CD4-positive, alpha-beta T cell treated with Interferon gamma for 1 hour (primary cell): ENCODE measurements around the gene CDH3.

Experiments used
- DNase-seq: peaks from one replicate; pipeline ENCODE4 v3.0.0-alpha.2; 2020

The CDH3 gene

DNA sequence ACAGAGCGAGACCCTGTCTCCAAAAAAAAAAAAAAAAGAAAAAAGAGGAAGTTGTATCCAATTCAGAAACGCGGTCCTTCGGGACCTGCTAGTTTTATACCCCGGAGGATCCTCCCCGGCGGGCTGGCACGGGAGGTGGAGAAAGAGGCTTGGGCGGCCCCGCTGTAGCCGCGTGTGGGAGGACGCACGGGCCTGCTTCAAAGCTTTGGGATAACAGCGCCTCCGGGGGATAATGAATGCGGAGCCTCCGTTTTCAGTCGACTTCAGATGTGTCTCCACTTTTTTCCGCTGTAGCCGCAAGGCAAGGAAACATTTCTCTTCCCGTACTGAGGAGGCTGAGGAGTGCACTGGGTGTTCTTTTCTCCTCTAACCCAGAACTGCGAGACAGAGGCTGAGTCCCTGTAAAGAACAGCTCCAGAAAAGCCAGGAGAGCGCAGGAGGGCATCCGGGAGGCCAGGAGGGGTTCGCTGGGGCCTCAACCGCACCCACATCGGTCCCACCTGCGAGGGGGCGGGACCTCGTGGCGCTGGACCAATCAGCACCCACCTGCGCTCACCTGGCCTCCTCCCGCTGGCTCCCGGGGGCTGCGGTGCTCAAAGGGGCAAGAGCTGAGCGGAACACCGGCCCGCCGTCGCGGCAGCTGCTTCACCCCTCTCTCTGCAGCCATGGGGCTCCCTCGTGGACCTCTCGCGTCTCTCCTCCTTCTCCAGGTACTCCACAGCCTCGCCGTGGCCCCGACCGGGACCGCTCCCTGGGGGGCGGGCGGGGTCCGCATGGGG is at the start of gene CDH3:
Gene CDH3 (plus strand): TSS at position 596 of the 779 bp plus-strand sequence. CDS start 70 bp downstream, at position 666.
- peak; percentile 12 for DNase-seq

- DNase-seq, result no peak
Observed at GRCh38 chr16:68596266-68596665, 48.8 kb upstream of the CDH3 start.

DNA sequence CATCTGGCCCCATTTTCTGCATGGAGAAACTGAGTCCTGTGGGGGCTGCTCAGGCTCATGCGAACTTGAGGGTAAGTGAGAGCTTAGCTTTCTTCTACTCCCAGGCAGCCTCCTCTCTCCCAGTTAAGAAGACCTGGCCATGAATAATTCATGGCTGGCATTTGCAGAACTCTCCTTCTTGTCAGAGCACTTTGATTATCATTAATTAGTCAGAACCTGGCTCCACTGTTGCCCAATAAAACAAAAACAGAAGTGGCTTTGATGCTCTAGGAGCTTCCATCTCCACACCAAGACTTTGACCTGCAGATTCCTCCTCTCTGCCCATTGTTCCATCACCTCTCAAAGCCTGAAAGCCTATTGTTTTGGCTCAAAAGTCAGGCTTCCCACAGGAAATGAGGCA is 45.5 kb upstream of the CDH3 start:
- DNase-seq, result no peak

DNA sequence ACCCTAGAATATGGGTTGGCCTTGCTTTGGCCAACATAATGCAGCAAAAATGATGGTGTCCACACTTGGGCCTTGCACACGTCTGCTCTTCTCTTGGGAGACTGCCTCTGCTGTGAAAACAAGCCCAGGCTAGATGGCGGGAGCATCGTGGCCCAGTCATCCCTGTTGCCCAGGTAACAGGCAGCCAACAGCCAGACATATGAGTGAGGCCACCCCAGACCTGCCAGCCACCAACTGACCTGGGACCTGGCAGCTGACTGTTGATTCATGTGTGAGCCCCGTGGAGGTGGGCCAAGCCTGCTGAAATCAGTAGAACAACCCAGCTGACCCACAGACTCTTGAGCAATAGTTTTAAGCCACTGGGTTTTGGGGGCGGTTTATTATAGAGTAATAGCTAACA is 39.4 kb upstream of the CDH3 start:
- DNase-seq, result no peak

GRCh38 chr16:68607443-68607842 is 37.7 kb upstream of the CDH3 start:
- no peak for DNase-seq

- no peak for DNase-seq
Observed at GRCh38 chr16:68608330-68608729, 36.8 kb upstream of the CDH3 start.

DNA sequence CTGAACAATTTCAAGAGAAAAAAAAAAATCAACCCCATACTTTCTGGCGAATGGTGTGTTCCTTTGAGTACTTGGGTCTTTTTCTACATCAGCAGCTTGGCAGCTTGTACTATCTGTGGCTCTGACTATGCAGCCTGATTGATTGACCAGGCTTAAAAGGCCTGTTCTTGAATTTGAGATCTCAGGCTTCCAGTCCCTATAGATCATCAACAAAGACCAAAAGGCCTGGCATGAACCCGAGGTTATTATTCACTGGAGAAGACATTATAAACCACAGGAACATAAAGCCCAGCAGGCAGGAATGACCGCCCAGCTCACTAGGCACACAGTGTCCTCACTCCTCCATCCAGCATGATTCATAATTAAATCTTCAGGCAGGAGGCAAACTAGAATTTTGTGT is 32.1 kb upstream of the CDH3 start:
- DNase-seq, result no peak

- DNase-seq, result no peak
Observed at GRCh38 chr16:68617734-68618133, 27.4 kb upstream of the CDH3 start.

- no peak for DNase-seq
Observed at GRCh38 chr16:68626557-68626956, 18.6 kb upstream of the CDH3 start.

- no peak for DNase-seq
Observed at GRCh38 chr16:68627951-68628425, 17.1 kb upstream of the CDH3 start.

GRCh38 chr16:68629351-68629910 is 15.7 kb upstream of the CDH3 start:
- no peak for DNase-seq

DNA sequence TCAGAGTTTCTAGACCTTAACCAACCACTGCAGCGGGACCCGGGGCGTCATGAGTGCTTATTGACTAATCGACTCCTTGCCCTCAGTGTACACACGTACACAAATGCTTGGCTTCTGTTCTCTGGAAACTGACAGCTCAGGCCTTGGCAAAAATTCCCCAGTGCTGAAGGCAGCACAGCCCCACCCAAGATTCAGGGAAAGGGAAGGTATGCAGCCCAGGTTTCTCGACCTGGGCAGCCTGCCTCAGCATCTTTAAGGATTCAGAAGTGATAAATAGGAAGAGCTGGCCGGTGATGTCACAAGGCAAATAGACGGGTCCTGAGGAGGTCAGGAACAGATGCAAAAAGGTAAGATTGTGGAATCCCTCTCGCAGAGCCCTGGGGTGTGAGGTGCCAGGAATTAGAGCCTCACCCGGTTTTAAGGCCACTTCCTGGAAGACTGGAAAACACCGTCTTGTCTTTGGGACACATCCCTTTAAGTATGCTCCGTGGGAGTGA is 9.0 kb upstream of the CDH3 start:
- DNase-seq, result no peak

DNA sequence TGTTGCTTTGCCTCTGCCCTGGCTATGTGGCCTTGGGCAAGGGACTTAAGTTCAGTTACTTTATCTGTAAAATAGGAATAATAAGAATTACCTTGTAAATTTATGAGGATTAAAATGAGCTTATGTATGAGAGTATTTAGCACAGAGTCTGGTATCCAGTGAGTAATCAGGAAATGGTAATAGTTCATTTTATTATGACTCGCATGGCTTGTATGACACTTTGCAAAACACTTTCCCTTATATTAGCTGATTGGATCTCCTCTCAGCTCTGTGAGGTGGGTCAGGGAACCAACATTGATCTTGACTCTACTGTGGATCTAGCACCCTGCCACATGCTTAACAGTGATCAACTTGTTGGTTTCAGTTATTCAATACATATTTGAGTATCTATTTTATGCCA is 8.3 kb upstream of the CDH3 start:
- DNase-seq, result no peak

DNA sequence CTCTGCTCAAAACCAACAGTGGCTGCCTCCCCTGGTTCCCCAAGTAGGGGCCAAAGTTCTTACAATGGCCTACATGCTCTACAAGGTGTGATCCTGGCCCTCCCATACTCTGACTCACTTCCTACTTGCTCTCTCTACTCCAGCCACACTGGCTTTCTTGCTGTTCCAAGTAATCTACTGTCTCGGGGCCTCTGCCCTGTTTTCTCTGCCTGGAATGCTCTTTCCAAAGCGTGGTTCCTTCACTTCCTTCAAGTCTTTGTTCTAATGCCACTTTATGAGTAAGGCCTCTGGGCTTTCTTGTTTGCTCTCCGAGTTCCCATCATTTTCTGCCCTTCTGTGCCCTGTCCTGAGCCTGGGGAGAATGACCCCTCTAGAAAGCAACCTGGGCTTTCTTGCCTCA is 4.1 kb upstream of the CDH3 start:
- no peak for DNase-seq

DNA sequence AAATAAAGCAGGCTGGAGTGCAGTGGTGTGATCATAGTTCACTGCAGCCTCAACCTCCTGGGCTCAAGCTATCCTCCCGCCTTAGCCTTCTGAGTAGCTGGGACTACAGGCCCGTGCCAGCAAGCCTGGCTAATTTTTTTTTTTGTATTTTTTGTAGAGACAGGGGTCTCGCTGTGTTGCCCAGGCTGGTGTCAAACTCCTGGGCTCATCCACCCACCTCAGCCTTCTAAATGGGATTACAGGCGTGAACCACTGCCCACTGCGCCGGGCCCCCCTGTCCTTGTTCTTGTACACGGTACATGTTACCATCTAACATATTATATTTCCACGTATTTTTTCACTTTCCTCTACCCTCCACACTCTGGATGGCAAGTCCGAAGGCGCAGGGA is 3.1 kb upstream of the CDH3 start:
- no peak for DNase-seq

- no peak for DNase-seq
Observed at GRCh38 chr16:68642436-68643101, 2.5 kb upstream of the CDH3 start.

DNA sequence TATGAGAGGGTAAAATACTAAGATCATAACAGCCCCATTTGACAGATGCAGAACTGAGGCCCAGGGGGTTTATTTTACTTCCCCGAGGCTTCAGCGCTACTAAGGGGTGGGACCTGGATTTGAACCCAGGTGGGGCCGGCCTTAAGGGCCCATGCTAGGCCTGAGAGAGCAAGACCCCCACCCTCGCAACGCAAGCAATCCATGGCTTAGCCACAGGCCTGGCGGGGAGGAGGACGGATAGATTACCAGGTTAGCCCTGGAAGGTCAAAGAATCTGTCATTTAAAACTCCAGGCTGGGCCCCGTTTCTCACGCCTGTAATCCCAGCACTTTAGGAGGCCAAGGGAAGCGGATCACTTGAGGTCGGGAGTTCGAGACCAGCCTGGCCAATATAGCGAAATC is 1.9 kb upstream of the CDH3 start:
- no peak for DNase-seq

DNA sequence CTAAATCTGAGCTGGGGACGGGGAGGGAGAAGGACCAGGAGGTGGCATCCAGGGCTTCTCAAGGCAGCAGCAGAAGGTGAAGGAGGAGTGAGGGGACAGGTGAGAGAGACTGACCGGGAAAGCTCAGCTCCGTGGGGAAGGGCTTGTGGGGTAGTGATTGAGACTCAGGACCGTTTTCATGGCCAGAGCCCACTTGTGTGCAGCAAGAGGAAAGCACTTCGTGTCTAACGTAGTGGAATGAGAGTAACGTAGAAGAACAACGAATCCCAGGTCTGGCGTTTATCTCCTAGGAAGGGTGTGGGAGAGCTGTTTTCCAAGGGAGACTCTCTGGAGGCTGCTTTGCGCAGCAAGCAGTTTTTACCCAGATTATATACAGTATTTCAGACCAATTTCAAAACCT is 1.3 kb upstream of the CDH3 start:
- no peak for DNase-seq

DNA sequence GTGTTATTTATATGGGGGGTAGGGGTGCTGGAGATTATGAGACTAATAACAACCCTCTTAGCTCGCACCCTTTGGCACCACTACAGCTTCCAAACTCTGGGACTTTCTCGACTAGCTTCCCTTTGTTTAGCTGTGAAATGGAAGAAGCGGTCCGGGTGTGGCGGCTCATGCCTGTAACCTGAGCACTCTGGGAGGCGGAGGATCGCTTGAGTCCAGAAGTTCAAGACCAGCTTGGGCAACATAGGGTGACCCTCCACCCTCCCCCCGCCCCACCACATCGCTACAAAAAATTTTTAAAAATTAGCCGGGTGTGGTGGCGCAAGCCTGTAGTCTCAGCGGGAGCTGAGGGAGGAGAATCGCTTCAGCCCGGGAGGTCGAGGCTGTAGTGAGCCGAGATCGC is 814 bp upstream of the CDH3 start:
- DNase-seq, result no peak

DNA sequence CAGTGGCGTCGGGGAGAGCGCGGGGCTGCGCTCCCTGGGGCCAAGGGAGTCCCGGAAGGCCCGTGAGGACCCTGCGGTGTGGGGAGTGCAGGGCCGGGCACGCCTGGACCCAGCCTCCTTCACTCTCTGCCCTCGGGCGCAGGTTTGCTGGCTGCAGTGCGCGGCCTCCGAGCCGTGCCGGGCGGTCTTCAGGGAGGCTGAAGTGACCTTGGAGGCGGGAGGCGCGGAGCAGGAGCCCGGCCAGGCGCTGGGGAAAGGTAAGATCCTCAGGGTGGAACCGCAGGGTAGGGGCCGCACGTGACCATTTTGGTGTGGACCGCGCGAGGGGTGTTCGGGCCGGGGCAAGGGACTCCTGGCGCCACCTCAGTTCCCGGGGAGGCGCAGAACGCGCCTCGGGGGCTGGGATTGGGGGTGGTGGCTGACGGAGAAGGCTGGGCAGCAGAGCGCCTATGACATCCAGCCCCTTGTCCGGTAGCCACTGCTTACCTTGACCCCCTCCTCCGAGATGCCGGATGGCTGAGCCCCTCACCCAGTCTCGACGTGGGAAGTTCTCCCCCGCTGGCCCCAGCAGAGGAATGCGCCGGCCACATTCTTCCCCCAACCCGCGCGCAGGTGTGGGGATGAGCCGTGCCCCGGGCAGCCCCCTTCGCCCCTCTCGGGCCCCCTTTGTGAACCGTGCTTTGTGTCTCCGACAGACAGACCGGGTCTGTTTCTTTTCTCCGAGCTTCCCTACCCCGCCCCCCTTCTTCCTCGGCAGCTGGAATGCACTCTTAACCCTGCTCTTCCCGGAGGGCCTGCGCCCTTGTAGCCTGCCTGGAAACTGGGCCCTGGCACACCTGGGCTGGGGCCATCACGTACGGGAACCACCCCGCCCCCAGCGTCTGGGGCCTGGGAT is 631 bp downstream of the CDH3 start:
- no peak for DNase-seq

DNA sequence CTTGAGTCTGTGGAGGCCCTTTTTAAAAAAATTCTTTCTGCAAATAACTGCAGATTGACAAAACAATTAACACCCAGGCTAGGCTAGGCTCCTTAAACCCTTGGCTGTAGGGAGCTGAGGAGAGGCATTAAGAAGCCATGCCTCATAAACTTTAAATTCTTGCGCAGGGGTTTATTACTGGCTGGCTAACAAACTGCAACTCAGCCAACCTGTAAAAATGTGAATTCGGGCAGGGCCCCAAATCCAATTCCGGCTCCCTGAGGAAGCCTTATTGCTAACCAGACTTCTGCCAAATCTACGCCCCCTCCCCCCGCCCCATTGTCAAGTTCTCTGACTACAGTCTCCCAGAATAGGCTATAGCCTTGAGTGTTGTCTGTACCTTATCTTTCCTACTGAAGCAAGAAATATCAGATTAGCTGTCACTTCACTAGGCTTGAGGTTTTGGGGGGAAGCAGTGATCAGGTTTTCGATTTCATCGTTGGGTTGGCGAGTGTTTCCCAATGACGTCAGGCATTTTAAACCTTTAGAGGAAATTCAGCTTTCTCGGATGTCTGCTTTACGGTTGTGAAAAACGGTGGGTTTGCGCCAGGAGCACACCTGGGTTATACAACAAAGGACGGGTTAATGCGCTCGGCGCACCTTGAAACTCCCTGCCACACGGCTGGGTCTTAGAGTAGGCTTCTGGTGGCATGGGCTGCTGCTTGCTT is 2.0 kb downstream of the CDH3 start:
- DNase-seq, result no peak

DNA sequence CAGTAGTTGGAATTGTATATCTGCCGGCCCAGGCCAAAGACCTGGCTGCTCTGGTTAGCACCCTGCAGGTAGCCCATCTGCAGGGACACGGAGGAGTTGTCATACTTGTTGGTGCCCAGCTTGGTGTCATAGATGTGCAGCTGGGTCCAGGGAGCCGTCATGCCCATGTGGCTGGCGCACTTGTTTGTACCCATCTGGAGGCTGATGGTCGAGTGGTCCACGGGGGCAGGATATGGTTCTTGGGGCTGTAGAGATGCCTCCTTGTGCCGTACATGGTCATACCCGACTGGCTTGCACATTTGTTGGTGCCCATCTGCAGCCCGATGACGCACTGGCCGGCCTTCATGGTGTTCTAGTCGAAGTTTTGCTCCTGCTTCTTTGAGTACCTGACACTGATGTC is 6.0 kb downstream of the CDH3 start:
- DNase-seq, result no peak
